HG02759 (cell line): ENCODE results near the gene RFNG.

Source experiments
- ATAC-seq: cut with Tn5 transposase; IDR thresholded peaks from one replicate; pipeline ENCODE4 v1.9.1; 2021; ENCODE audit warnings: mild to moderate bottlenecking, moderate library complexity; ENCODE audit not compliant: unreplicated experiment

The RFNG gene, protein sequence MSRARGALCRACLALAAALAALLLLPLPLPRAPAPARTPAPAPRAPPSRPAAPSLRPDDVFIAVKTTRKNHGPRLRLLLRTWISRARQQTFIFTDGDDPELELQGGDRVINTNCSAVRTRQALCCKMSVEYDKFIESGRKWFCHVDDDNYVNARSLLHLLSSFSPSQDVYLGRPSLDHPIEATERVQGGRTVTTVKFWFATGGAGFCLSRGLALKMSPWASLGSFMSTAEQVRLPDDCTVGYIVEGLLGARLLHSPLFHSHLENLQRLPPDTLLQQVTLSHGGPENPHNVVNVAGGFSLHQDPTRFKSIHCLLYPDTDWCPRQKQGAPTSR

DNA sequence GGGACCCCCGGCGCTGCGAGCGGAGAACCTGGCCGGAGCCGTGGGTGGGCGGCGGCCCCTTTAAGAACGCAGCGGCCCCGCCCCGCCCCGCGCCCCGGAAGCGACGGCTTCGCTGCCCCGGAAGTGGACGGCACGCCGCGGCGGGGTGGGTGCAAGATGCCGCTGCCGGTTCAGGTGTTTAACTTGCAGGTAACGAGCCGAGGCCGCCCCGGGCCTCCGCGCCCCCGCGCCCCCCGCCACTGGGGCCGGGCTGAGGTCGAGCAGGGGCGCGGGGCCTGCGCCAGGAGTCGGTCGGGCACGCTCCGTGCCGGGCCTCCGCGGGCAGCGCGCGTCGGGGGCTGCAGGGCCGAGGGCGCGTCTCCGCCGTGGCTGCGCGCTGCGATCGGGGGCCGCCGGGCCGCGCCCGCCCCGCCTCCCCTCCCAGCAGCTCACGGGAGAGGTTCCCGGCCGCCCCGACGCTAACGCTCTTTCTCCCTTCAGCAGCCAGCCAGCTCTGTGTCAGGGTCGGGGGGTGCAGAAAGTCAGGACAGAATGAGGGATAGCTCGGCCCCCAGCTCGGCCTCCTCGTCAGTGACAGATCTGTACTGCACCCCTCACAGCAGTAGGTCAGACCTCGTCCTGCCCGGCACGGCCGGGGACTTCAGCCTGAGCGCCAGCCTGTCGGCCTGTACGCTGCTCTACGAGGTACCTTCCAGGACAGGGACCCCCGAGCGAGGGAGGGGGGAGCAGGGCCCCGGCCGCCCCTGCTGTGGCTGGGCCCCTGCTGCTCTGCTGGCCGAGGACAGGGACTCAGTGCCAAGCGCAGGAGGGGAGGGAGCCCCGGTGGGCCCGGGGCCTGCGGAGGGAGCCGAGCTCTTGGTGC, at the start of gene RFNG, which contains the start of gene GPS1:
Gene RFNG (minus strand): TSS at position 36 of the 862 bp plus-strand sequence. CDS start 45 bp downstream, outside the sequence.
Gene GPS1 (plus strand): TSS at position 123 of the 862 bp plus-strand sequence. CDS start 34 bp downstream, at position 157.
- peak; percentile 74 for ATAC-seq

DNA sequence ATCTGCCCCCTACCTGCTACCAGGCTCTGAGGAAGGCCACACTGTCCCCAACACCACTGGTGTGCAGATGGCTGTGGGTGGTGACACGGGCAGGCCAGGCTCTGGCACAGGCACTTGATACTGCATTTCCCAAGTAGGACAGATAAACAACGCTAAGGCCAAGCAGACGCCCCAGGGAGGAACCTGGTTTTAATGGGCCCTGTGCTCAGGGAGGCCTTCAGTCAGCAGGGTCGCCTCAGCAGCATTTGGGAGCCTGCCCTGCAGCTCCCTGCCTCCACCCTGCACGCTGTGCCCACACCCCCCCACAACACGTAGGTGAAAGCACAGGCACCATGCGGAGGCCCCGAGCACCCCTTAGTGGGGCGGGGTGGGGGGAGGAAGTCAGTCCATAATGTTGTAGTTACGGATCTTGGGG, 49.7 kb upstream of the RFNG start:
- ATAC-seq, result no peak

DNA sequence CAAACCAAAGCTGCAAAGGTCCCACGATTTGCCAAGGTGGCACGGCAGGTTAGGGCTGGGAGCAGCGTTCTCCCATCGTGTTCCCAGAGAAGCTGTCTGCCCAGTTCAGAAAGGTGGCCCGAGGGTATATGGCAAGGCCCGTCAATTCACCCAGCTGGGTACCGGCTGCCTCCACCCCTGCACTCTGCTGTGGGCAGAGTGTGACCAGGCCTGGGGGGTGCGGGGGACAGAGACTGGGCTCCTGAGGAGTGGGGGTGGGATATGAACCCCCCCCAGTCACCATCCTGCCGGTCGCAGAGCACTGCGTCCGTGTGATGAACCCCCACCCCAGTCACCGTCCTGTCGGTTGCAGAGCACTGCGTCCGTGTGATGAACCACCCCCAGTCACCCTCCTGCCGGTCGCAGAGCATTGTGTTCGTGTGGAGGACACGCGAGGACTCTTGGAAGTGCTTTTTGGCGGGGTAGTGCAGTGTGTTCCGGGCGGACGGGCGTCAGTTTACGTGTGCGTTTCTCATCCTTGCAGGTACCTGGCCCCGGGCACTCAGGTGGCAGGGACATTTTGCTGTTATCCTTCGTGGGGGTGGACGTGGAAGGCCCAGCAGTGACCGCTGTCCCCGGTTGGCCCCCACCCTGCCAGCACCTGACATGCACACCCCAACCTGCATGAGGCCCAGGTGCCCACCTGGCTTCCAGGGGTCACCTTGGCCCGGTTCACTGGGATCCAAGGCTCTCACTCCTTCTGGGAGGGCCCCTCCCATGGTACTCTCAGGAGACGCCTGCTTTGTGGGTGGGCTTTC, 49.1 kb upstream of the RFNG start:
- no peak for ATAC-seq

DNA sequence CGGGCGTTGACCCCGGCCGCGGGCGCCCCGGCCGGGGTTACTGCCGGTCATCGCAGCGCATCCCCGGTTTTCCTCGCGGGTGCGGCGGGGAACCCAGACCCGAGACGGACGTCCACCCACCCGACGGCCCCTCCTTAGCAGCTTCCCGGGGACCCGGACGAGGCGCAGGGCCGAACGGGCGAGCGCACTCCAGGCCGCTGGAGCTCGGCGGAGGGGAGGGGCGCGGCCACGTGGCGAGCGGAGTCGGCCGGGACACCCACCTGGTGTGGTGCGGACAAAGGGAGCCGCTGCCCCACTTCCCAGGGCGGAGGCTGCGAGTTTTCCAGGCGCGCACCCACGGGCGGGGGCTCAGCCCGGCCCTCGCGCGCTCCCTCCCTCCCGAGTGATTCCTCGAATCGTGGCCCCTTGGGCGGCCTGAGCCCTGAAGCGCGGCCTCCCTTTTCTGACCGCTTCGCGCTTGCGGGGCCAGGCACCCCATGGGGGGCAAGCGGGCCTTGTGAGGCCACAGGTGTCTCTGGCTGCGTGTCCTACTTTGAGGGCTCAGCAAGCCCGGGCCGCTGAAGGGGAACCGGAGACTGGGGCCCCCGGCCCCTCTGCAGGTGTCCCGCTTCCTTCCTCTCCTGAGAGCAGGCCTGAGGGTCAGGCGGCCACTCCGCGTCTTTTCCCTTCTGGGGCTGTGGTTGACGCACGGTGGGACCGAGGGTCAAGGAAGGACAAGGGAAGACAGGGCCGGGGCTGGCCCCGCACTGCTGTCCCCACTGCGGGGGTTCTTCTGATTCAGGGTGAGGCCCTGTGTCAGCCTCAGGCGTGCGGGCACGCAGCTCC, 47.5 kb upstream of the RFNG start:
- peak; percentile 8 for ATAC-seq

DNA sequence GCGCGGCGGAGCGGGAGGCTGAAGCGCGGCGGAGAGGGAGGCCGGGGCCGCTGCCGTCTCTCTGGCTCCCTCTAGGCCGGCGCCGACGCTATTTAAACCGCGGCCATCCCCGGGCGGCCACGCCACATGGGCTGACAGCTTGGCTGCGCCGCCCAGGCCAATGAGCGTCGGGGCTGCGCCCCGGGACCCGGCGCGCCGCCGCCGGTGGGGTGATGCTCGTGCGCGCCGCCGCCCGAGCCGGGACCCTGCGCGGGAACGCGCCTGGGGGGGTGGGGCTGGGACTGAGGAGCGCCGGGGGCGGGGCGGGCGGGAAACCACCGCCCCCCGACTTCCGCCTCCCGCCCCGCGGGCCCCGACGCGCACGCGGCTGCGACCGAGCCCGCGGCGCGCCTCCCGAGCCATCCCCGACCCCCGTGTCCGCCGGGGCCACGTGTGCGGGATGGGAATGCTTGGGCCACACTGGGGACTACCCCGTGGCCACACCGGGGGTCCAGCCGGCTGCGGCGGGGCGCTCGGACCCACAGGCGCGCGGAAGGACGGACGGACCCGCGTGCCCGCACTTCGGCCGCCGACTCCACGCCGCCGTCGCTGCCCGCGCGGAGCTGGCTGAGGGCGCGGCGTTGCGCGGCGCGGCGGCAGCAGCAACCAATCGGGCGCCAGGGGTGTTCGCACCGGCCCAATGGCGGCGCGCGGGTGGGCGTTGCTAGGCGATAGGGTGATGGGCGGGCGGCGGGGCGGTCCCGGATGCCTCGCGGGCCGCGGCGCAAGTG, 46.7 kb upstream of the RFNG start, which contains the start of gene FASN:
Gene FASN (minus strand): TSS at position 68 of the 770 bp plus-strand sequence. CDS start 1,791 bp downstream, outside the sequence.
- ATAC-seq, result peak; percentile 69

DNA sequence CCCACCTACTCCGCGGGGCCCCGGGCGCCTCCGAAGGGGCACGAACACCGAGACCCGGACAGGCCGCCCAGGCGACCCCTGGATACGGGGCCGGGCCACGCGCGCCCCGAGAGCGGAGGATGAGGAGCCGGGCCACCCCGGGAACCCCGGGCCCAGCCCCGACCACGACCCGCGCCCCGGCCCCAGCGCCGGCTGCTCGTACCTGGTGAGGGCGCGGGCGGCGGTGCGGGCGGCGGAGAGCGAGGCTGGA, 46.2 kb upstream of the RFNG start:
- ATAC-seq, result no peak

DNA sequence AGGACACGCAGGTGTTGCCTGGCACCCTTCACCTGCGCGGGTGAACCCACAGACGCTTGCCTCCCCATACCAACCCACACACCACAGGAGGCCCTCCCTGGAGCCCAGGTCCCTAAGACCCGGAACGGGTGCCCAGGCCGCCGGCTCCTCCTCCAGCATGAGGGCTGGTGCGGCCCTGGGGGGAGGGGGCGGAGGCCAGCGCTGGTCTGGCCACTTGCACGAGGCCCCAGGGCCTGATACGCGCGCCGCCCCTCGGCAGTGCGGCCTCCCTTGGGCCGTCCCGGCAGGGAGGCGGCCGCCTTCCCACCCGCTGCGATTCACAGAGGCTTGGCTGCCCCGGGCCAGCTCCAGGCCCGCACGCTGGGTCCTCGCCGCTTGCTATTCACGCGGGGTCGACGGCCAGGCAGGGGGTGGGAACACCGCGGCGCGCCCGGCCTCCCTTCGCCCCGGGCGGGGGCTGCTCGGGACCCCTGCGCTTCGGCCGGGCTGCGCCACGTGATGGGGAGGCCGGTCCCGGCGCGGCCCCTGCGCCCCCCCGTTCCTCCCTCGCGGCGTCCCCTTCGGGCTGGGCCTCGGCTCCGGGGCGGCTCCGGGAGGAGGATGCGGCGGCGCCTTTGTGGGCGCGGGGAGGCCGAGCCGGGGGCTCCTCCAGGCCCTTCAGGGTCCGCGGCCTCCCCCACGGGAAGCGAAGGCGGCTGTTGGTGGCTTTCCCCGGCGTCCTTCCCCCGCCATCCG, 45.7 kb upstream of the RFNG start:
- ATAC-seq, result no peak

DNA sequence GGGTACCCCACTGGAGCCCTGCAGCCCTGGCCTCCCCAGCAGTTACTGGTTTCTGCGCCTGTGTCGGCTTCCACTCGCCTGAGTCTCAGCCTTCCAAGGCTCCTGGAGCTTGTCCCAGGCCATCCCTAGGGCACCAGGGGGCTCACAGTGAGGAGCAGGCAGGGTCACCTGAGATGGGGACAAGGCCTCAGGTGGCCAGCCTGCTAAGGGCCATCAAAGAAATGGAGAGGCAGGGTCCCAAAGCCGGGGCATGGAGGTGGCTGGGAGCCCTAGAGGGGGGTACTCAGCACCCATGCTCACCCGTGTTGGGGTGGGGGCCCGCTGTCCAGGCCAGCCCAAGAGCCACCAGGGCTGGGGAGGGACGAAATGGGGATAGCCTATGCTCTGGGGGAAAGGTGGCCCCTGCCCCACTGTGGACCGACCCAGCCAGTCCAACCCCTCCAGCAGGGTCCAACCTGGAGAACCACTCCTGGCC, 45.1 kb upstream of the RFNG start:
- ATAC-seq, result no peak

DNA sequence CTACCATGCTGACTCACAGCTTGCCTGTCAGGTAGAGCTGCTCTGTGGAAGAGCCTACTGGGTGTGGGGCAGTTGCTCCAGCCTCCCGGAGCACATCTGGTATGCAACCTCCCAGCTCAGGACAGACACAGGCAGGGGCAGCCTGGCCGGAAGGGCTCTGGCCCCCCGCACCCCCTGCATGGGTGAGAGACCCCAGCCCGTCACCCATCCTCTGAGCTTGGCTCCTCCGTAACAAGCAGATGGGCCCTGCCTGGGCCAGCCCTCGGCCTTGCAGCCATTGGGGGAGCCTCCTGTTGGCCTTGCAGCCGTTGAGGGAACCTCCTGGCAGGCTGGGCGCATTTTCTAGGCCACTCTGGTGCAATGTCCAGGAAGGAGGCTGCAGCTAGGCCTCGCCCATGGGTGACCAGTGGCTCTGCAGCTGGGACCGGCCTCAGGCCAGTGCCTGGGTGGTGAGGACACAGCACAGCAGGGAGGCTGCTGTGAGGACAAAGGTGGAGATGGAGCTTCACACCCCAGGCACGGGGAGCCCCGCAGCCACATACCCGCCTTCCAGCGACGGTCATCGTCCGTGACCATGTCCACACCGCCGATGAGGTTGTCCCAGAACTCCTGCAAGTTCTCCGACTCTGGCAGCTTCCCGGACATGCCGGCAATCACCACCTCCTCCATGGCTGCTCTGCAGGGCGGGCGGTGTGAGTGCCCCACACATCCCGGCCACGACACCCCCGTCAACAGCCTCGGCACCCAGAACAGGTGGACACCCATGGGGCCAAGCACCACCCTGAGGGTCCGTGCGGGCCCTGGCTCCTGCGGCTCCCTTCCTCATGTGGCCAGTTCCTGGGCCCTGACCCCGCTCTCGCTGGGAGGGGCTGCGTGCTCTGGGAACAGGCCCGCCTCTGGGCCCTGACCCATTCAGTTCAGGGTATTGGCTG, 44.4 kb upstream of the RFNG start:
- ATAC-seq, result no peak

DNA sequence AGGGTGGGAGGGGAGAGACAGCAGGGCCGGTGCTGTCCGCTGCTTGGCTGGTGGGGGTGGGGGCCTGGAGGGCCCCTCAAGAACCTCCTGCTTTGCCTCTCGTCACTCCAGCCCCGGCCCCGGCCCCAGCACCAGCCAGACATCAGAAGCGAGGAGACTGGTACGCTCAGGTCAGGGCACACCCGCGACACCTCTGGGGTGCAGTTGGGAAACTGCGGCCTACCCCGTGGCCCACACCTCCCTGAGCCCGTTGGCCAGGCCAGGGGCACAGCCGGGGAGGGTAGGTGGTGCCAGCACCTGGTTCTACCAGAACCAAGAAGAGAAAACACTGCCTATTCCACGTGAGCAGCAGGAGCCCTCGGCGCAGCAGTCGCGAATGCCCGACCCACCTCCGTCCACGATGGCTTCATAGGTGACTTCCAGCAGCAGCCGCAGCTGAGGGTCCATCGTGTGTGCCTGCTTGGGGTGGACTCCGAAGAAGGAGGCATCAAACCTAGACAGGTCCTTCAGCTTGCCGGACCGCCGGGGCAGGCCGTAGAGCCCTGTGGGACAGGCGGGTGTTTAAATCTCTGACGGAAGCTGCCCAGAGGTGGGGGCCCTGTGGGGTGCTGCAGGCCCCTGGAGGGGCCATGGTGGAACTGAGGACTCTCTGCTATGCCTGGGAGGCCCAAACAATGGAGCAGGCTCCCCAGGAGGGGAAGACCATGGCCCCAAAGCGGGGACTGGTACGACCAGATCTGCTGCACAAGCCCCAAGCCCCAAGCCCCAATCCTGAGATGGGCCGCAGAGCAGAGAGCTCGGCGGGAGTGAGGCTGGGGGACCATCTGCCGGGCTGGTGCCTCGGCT, 43.5 kb upstream of the RFNG start:
- ATAC-seq, result no peak

DNA sequence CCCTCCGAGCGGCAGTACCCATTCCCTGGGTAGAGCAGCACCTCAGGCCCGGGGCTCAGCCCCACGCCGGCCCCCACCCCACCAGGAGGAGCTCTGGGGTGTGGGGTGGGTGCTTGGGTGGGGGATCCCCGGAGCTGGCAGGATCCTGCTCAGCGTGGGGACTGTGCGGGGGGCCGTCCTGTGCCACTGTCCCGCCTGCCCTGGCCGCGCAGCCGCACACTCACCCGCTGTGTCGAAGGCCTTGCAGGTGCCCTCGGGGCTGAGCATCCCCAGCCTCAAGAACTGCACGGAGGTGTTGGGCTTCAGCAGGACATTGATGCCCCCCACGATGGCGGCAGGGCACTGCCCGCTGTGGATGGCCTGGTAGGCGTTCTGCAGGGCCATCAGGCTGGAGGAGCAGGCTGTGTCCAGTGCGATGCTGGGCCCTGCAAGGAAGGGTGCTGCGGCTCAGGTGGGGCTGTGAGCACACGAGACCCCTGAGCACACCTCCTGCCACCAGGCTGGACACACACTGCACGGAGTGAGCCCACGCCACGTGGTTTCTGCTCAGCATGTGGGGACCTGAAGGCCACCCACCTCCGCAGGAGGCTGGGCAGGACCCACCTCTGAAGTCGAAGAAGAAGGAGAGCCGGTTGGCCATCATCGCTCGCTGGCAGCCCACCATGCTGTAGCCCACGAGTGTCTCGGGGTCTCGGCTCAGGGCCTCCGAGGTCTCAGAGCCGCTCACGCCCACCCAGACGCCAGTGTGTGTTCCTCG, 41.6 kb upstream of the RFNG start:
- ATAC-seq, result no peak

DNA sequence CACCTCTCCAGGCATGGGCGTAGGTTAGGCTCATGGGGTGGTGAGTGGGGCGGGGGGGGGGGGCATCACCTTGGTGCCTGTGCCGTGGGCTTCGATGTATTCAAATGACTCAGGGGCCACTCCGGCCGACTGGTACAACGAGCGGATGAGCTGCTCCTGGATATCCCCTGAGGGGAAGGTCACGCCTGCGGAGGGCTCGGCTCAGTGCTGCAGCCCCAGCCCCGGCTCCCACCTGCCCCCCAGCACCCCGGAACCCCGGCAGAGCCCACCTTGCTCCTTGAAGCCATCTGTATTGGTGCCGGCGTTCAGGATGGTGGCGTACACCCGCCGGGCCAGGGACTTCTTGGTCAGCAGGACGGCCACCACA, 41.0 kb upstream of the RFNG start:
- ATAC-seq, result no peak

DNA sequence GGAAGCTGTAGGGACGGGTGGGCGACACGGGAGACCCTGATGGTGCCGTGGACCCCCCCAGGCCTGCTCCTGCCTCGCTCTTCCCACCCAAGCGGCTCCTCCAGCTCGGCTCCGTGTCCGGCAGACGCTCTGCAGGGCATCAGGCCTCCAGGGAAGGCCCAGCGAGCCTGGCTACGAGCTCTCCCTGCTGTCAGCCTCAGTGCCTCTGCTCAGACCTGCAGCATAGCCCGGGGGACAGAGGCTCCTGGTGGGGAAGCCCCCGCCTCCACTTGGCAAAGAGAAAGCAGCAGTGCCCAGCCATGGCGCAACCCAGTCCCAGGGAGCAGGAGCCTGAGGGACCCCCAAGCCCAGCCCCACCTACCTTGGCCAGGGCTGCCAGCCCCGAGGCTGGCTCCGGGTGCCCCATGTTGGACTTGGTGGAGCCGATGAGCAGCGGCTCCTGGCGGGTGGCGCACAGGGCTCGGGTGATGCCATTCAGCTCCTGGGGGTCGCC, 40.5 kb upstream of the RFNG start:
- no peak for ATAC-seq

DNA sequence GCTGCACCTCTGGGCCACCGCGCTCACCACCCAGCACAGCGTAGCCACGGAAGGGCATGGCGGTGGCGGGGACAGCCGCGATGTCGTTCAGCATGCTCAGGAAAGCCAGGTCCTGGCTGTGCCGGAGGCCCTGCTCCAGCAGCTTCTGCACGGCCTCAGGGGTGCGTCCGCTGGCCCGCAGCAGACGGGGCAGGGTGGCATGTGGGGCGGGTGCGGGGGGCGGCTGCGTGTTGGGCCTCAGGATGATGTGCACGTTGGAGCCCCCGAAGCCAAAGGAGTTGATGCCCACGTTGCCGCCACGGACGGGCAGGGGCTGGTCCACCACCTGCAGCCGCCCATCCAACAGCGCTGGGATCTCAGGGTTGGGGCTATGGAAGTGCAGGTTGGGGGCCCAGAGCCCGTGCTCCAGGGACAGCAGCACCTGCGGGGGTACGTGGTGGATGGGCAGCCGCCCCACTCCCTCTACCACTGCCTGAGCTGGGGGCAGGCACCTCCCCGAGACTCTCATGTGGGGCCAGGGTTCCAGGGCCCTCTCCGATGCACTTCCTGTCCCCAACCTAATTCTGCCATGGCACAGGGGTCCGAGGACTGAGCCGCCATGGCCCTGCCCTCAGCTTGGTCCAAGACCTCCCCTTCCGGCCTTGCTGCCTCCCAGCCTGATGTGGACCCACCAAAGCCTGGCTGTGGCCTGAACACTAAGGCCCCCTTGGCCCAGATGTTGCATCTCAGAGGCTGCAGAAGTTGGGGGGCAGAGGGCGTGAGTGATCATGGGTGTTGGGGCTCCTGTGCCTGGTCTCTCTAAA, 39.9 kb upstream of the RFNG start:
- no peak for ATAC-seq

DNA sequence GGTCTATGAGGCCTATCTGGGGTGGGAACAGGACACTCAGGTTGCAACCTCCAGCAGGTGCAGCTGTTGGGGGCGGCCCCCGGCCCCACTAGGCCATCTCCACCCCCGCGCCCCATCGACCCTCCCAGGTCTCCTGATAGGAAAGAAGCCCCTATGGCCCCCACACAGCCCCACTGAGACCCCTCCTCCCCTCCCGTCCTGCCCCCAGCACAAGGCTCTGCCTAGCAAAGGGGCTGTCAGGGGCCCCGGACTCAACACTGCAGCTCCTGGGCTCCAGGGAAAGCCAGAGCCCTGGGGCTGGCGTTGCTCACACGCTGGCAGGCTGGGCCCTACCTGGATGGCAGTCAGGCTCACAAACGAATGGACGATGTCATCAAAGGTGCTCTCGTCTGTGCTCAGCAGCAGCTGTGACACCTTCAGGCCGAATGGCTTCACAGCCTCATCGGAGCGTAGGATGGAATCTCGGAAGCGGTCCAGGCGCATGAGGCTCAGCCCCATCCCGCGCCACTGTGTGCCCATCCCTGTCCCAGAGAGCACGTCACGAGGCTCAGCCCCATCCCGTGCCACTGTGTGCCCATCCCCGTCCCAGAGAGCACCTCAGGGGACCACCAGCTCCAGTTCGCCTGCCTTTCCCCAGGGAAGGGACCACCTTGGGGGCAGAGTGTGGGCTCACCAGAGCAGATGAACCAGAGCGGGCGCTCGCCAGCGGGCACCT, 39.1 kb upstream of the RFNG start:
- ATAC-seq, result no peak
